Astrocyte of the spinal cord (primary cell): ENCODE measurements around the gene IQGAP2.

Source experiments
- DNase-seq: peaks from one replicate; pipeline ENCODE4 v3.0.0; 2011; ENCODE audit warnings: low read depth, low spot score
- H3K4me3 ChIP-seq: 2 replicates; pipeline ENCODE4 v1.5.1; 2011; ENCODE audit warnings: low read depth, mild to moderate bottlenecking, low read length, moderate library complexity
- CTCF ChIP-seq: IDR thresholded peaks from 2 replicates; pipeline ENCODE4 v1.5.1; 2012; ENCODE audit warnings: low read depth, mild to moderate bottlenecking, low read length, inconsistent platforms
- in situ Hi-C: cut with HindIII; loops from 2 replicates; pipeline ENCODE4 v1.10.0; 2017; ENCODE audit warnings: low sequenced_read_pairs

Gene IQGAP2

GRCh38 chr5:76617229-76617628 lies 214.1 kb downstream of the IQGAP2 start:
- in situ Hi-C loops: loop anchor here (25.0 kb wide), 2 partner anchors 95 to 195 kb away; partner anchors contain the start of genes F2R and F2RL1
- H3K4me3 ChIP-seq: no peak overlapping the region
- DNase-seq: no peak
- TF ChIP-seq CTCF: no peak

GRCh38 chr5:76617675-76618074 lies 214.6 kb downstream of the IQGAP2 start:
- in situ Hi-C loops: loop anchor here (25.0 kb wide), 2 partner anchors 95 to 195 kb away; partner anchors contain the start of genes F2R and F2RL1
- TF ChIP-seq CTCF: no peak
- peak; percentile 77 for DNase-seq
- no peak overlapping the region for H3K4me3 ChIP-seq

- TF ChIP-seq CTCF: no peak
- DNase-seq: no peak
- in situ Hi-C loops: loop anchor here (25.0 kb wide), 2 partner anchors 92 to 192 kb away; partner anchors contain the start of genes F2R and F2RL1
- H3K4me3 ChIP-seq: no peak overlapping the region
These were observed 217.1 kb downstream of the IQGAP2 start for GRCh38 chr5:76620166-76620565.

DNA sequence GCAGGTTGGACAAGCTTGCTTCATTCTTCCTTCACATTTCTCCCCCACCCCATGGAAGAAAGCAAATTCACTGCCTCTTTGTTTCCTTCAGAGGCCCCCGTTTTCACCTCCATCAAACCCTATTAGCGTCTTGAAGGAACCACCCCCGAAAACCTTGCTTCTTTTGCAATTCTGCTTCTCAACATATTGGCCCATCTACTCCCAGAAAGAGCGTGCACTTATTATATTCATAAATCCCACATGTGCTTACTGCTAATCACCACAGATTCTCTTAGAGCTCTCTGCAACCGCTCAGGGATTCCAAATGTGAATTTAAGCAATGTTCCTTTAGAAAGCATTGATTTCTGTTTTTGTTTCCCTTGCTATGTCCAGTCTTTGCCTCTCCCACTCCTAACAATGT lies 219.0 kb downstream of the IQGAP2 start:
- in situ Hi-C loops: loop anchor here (25.0 kb wide), 2 partner anchors 90 to 190 kb away; partner anchors contain the start of genes F2R and F2RL1
- TF ChIP-seq CTCF: no peak

GRCh38 chr5:76622973-76623596 lies 220.0 kb downstream of the IQGAP2 start, which contains the start of gene F2RL2:
TSS of gene F2RL2 (minus strand) at chr5:76623403. CDS start at chr5:76623230, 173 bp downstream.
- H3K4me3 ChIP-seq: peak within 1 kb of the TSS; percentile 31
- TF ChIP-seq CTCF: no peak
- in situ Hi-C loops: loop anchor here (25.0 kb wide), 2 partner anchors 89 to 189 kb away; partner anchors contain the start of genes F2R and F2RL1
- DNase-seq: peak; percentile 82

More for the DNA sequence above, 219.0 kb downstream of the IQGAP2 start:
- peak overlapping the region; percentile 31 for H3K4me3 ChIP-seq
- no peak for DNase-seq

GRCh38 chr5:76625087-76625815 lies 222.2 kb downstream of the IQGAP2 start:
- no peak for TF ChIP-seq CTCF
- in situ Hi-C loops: no loop called here
- no peak for DNase-seq
- H3K4me3 ChIP-seq: no peak overlapping the region
